ENCODE data around the gene ATP5MC3.

The ATP5MC3 gene

GRCh38 chr2:175167792-175168563, 13.5 kb downstream of the ATP5MC3 start, which contains the start of gene ATF2:
ATF2 (minus strand) TSS chr2:175168203; CDS start chr2:175136443, 31,760 bp downstream.
- peak; percentile 99 for DNase-seq

DNA sequence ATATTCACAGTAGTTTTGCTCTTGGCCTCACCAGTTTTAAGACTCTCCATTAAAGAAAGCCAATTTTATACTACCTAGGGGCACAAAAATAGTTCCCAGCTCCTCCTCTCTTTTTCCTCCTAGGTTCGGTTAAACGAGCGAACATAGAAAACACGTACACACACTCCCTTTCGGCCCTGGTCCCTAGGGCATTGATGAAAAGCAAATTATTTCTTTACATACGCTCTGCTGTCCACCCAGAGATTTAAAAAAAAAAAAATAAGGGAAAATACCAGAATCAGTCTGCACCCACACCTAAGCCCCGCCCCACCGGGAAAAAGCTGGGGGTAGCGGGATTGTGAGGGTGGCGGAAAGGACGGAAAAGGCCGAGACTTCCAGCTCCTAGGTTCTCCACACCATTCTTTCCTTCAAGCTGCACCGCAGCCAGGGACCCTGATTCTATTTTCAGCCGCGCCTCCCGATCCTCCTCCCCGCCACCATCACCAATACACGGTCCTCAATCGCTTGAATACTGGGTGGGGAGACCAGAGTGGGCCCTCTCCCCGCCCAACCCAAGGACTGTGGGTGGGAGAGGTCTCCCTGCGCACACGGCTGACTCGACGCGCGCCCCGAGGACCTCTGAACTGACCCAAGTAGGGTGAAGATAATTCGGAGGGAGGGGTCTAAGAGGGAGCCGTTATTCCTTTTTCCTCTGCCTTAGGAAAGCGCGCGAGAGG, 14.3 kb downstream of the ATP5MC3 start:
- peak; percentile 56 for DNase-seq

- DNase-seq, result no peak
Observed at GRCh38 chr2:175166216-175166824, 15.2 kb downstream of the ATP5MC3 start.

- DNase-seq, result no peak
Observed at GRCh38 chr2:175164235-175164634, 17.3 kb downstream of the ATP5MC3 start.

- DNase-seq, result no peak
Observed at GRCh38 chr2:175158894-175159293, 22.6 kb downstream of the ATP5MC3 start.

DNA sequence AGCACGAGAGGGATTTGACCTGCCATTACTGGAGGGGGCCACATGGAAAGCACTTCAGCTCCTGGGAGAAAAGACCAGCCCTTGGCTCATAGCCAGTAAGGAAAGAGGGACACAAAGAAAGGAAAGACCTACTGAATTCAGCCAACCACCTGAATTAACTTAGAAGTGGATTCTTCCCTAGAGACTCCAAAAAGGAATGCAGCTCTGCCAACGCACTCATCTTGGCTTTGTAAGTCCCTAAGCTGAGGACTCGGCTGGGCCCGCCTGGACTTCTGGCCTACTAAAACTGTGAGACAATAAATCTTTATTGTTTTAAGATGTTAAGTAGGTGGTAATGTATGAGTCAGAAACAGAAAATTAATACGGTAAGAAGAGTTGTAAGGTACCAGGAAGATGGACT, 25.0 kb downstream of the ATP5MC3 start:
- no peak for DNase-seq

DNA sequence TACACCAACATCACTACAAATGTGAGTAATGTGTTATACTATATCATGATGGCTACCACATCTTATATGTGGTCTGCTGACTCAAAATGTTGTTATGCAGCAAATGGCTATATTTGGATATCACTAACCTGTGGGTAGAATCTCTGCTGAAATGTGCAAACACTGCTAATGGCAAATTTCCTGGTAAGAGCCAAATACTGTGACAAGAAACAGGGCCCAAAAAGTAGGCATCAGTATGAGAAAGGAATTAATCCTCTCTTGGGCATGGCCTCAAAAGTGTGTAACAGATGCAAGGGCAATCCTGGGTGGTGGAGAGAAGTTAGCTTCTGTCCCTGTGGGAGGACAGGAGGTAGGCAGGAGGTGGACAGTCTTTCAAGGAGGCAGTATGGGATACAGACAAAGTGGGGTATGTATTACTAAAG, 26.8 kb downstream of the ATP5MC3 start:
- DNase-seq, result no peak

DNA sequence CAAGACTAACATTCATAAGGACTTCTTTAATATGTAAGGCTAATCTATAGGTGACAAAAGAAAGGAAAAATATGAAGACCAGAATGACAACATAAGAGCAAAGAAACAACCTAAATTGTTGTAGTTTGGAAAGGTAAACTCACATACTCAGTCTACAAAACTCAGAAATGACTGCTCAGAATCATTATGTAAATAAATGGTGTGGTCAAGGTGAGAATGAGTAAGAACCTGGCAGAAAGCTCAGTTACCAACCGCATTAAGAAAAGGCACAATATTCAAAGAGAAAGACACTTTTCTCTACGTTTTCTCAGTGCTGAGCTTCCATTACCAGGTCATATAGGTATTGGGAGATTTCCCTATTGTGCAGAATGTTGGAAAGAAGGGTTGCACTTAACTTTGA, 29.3 kb downstream of the ATP5MC3 start:
- DNase-seq, result no peak

- DNase-seq, result no peak
Observed at GRCh38 chr2:175151791-175152190, 29.7 kb downstream of the ATP5MC3 start.

DNA sequence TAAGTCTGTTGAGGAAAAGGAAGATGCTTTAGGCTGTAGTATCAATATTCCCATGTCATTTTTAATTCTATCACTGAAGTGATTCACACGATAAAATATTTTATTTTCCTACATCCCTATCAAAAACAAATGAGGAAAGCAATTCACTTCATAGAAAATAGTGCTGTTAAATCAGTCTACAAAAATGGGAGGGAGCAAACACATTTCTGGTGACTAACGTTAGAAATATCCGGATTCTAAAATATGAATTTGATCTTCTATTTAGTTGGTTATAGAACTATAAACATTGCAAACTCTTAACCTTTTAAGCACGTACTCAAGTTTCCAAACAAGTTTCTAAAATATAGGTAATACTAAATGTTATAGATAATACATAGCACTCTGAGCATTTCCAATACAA, 34.3 kb downstream of the ATP5MC3 start:
- DNase-seq, result no peak

DNA sequence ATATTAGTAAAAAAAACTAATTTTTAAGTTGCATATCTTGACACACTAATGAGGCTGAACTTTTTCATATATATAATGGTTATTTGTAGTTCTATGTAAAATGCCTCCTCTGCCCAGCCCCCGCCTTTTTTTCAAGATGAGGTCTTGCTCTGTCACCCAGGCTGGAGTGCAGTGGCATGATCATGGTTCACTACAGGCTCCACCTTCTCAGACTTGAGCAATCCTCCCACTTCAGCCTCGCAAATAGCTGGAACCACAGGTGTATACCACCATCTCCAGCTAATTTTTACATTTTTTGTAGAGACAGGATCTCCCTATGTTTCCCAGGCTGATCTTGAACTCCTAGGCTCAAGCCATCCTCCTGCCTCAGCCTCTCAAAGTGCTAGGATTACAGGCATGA, 37.8 kb downstream of the ATP5MC3 start:
- no peak for DNase-seq

DNA sequence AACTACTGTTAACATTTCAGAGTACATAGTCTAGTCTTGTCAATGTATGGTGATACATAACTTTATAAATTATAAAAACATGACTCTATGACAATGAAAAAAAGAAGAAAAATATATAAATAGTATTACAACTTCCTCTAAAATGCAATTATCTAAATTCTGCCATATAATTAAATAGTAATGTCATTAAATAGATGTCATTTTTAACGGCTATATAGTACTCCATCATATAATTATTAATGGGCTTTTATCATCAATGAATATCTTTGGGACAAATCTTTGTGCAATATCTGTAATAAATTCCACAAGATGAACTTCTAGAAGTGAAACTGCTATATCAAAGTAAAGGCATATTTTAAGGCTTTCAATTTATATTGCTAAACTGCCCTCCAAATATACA, 38.3 kb downstream of the ATP5MC3 start:
- no peak for DNase-seq

DNA sequence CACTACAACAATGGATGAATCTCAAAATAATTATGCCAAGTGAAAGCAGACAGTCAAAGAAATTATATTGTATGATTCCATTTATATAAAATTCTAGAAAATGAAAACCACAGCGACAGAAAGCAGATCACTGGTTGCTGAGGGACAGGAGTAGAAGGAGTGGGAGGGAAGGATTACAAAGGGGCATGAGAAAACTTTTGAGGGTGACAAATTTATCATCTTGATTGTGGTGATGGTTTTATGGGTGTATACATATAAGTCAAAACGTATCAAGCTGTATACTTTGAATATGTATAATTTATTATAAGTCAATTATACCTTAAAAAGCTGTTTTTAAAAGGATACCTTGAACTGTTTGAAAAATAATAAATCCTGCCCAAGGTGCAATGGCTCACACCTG, 41.2 kb downstream of the ATP5MC3 start:
- DNase-seq, result no peak

GRCh38 chr2:175137793-175138192, 43.7 kb downstream of the ATP5MC3 start:
- DNase-seq, result no peak

- no peak for DNase-seq
Observed at GRCh38 chr2:175136334-175137215, 44.9 kb downstream of the ATP5MC3 start.

DNA sequence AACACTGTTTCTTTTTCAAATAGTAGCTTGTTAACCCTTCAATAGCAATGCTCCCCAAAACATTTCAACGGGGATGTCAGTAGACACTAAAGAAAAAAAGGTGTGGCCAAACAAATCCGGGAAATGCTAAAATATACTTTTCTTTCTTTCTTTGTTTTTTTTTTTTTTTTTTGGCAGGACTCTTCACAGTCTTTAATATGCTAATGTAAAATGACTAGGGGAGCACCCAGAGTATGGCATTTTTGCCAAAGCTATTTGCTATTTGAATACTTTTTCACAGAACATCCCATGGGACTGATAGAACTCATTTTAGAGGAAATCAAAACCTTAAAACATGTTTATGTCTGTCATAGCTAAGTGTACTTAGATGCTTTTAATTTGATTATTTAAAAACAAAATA, 45.6 kb downstream of the ATP5MC3 start:
- DNase-seq, result no peak

- DNase-seq, result no peak
Observed at GRCh38 chr2:175135177-175135576, 46.3 kb downstream of the ATP5MC3 start.

- no peak for DNase-seq
Observed at GRCh38 chr2:175131252-175131651, 50.3 kb downstream of the ATP5MC3 start.

- no peak for DNase-seq
Observed at GRCh38 chr2:175126661-175127060, 54.8 kb downstream of the ATP5MC3 start.

Measured in NCI-H1694 (cell line).